Measurements from ENCODE around the gene RASIP1.

Gene RASIP1

GRCh38 chr19:48756212-48756611 is 15.8 kb upstream of the RASIP1 start:
- no peak for DNase-seq (ENCODE audit: low read depth)

GRCh38 chr19:48755787-48756186 is 15.4 kb upstream of the RASIP1 start:
- DNase-seq (ENCODE audit: low read depth), result no peak

GRCh38 chr19:48755084-48755641 is 14.8 kb upstream of the RASIP1 start, which contains the start of gene FGF21:
FGF21 (plus strand) TSS chr19:48755524; CDS start chr19:48756237, 713 bp downstream.
- DNase-seq (ENCODE audit: low read depth), result no peak

- no peak for DNase-seq (ENCODE audit: low read depth)
Observed at GRCh38 chr19:48752496-48753365, 12.3 kb upstream of the RASIP1 start, which contains the start of gene FUT1. FUT1 (minus strand) TSS chr19:48752641; CDS start chr19:48751281, 1,360 bp downstream.

DNA sequence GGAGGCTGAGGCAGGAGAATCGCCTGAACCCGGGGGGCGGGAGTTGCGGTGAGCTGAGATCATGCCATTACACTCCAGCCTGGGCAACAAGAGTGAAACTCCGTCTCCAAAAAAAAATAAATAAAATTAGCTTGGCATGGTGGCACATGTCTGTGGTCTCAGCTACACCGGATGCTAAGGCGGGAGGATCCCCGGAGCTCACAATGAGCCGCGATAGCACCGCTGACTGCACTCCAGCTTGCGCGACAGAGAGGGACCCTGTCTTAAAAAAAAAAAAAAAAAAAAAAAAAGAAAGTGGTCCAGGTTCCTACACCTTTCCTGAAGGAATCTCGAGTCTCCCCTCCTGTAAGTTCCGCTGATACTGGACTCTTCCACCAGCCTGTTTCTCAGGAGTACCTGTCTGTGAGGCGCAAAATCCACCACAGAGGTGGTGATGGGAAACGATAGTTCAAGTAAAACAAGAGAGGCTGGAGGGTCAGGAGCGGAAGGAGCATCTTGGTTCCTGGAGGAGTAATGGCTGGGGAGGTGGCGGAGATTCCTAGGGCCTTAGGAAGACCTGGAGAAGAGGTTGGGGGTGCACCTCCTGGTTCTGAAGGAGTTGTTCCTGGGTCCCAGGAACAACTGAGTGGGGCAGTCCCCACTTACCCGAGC is 11.6 kb upstream of the RASIP1 start:
- no peak for DNase-seq (ENCODE audit: low read depth)

DNA sequence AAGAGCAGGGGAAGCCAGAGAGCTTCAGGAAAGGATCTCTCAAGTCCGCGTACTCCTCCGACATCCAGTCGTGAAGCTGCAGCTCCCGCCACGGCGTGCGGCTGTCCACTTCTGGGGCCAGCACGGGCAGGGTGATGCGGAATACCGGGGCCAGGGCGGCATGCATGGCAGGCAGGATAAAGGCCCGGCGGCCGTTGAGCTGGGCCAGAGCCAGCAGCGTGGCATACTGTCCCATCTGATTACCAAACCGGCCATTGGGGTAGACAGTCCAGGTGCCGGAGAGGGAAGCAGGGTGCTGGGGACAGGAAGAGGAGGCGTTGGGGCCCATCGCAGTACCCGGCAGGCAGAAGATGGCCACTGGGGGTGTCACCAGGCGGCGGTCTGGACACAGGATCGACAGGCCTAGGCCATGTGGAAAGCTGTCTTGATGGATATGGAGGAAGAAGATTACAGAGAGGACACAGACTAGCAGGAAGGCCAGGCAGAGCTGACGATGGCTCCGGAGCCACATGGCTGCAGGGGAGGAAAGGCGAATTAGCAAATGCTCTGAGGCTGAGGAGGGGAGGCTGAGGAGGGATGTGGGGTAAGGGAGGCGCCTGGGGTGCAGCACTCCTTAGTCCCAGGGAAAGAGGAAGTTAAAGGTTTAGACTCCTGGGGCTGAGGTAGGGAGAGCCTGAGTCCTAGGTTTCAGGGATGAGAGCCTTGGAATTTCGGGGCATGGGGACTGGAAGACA is 10.5 kb upstream of the RASIP1 start:
- no peak for DNase-seq (ENCODE audit: low read depth)

DNA sequence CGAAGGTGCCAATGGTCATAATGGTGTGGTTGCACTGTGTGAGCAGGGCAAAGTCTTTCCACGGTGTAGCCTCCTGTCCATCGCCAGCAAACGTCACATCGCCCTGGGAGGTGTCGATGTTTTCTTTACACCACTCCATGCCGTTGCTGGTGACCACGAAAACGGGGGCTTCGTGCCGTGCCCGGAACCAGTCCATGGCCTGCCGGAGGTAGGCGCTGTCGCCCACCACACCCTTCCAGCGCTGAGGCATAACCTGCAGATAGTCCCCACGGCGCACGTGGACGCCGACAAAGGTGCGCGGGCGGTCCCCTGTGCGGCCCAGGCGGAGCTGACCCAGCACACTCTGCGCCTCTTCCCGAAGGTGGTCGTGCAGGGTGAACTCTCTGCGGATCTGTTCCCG is 9.9 kb upstream of the RASIP1 start:
- DNase-seq (ENCODE audit: low read depth), result no peak

GRCh38 chr19:48749571-48750198 is 9.3 kb upstream of the RASIP1 start:
- DNase-seq (ENCODE audit: low read depth), result no peak

DNA sequence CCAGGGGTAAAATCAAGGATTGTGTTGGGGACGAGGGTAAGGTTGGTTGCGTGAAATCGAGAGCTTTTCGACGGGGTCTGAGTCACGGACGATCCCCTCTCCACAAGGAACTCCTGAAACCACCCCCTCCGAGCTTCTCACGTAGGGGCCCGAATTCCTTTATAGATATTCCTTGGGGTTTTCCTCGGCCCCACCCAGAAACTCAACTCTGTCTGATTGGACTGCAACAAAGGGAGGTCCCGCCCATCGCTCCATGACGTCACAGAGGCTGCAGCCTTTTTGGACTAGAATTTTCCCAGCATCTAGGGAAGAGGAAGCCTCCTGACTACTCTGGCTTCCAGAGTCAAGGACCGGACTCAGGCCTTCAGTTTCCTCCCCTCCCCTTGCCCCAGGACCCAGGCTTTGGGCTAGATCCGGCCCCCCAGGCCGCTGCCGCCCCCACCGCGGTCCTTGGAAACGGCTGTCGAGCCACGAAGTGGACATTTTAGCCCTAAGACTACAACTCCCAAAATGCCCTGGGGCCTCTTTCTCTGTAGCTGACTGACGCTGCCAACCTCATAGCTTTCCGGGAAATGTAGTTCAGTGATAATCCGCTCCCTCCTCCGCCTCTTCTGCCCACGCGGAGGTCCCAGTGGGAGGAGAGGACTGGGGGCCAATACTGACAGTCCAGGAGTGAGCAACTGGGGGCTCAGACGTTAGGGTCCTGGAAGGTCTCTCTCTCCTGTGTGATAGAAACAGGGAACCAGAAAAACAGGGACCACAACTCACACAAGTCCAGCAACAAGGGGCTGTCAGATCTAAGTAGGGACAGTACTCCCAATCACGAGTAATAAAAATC is 6.5 kb upstream of the RASIP1 start, which contains the start of gene IZUMO1:
Gene IZUMO1, minus strand, starts transcription at position 172 of the 838 bp plus-strand sequence. CDS start 1,050 bp downstream, outside the sequence.
- DNase-seq (ENCODE audit: low read depth), result no peak

- no peak for DNase-seq (ENCODE audit: low read depth)
Observed at GRCh38 chr19:48746110-48746509, 5.7 kb upstream of the RASIP1 start.

DNA sequence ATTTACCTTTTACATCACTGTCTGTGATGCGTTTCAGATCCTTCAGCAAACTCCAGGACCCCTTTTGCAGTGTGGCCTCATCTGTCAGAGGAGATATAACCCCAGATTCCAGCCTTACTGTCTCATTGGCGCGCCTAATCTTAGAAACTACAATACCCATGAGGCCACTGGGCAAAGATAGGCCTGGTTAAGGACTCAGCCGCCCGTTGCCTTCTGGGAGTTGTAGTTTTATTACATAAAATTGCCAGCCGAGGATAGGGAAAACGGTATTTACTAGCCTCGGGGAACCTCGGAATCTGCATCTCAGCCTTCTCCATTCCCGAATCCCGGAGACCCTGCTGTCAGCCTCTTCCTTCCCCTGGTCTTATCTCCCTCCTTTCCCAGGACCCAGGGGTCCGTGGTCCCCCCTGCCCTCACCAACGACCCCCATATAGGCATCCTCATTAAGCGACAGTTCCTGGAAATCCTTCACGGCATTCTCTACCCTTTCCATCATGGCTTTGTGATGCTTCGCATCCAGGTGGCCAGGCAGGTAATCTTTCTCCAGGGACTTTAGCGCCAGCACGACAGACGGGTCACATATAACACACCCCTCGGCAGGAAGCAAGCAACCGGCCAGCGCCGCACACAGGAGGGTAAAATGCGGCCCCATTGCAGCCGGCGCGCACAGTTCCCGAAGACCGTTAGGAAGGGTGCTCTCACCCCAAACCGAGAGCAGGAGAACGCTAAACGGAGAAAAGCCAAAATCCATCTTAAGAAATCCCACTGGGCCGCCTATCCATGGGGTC is 5.0 kb upstream of the RASIP1 start:
- DNase-seq (ENCODE audit: low read depth), result peak; percentile 28

GRCh38 chr19:48742096-48742495 is 1.7 kb upstream of the RASIP1 start:
- DNase-seq (ENCODE audit: low read depth), result no peak

DNA sequence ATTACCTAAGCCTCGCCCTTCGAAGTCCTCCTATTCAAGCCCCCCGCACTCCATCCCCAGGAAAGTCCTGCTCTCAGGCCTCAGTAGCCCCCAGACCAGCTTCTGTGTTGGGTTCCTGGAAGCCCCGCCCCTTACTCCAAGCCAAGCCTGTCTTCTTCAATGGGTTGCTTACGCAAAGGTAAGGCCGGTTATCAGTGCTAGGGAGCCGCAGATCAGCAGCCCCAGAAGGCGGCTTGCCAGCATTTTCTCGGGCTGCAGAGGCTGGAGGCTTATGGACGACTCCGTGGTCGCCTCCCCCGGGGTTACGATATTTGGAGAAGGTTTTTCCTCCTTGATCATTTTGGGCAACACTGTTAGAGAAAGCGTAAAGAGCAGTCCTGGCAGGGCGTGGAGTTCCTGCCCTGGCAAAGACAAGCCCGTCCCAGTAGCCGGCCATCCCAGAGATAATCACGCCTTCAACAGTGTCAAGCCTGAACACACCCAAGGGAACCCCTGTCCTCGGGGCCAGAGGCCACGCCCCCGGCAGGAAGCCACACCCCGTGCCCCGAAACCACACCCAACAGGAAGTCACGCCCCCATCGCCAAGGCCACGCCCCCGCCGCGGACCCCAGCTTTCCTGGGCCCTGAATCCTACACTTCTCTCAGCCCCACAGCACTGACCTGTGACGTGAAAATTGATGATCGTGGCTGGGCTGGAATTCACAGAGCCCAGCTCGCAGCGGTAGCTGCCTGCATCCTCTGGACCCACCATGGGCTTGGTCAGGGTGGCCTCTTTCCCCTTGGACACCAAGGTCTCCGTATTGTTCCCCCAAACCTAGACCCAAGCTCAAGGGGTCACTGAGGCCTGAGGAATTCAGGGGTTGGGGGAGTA is 954 bp upstream of the RASIP1 start:
- no peak for DNase-seq (ENCODE audit: low read depth)

DNA sequence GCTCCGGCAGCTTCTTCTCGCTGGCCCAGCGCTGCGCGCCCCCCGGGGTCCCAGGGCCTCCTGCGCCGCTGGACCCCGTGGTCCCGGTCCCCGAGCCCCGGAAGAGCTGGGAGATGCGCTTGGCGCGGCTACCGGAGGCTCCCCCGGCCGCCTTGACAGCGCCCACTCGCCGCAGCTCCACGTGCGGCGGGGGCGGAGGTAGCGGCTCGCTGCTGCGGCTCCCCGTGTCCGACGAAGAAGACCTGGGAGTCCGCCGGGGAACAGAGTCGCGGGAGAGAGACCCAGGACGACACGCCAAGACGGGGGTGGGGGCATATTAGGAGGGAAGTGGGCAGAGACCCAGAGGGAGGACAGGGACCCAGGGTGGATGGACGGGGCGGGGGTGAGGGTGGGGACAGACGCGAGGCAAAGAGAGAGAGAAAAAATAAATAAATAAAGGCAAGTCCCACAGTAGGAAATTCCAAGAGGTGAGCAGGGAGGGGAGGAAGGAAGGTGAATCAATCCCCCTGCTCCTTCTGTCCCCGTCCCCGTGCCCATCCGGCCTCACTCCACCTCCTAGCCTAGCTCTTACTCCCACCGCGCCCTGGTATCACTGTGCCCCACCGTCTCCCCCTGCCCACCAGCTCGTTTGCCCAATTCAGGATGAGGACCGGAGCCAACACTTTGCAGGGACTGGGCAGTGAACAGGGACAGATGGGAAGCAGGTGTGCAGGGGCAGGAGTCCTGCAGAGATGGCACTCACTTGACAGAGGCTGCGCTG is 826 bp downstream of the RASIP1 start:
- DNase-seq (ENCODE audit: low read depth), result no peak

- peak; percentile 87 for DNase-seq (ENCODE audit: low read depth)
Observed at GRCh38 chr19:48738557-48739403, 1.6 kb downstream of the RASIP1 start.

DNA sequence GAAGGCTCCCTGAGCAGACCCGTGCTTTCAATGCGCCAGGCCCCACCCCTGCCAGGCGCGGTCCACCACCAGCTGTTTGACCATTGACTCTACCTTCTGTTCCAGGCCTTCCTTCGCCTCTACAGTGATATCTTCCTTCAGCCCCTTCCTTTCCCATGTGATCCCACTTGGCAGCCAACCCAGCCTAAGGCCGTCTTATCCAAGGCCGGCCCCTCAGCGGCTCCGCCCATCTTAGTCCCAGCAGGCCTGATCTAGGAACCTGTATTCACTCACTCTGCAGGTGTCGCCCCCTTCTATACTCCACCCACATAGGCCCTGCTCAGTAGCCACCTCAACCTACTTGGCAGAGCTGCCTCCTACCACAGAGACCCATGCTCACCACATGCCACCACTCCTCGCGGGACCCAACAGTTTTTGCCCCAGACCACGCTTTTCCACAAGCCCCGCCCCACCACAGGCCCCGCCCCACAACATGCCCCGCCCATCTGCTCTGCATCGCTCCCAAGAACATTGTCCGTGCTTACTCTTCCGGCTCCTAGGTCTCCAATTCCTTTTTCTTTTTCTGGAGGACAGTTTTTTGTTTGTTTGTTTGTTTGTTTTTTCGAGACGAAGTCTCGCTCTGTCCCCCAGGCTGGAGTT is 2.9 kb downstream of the RASIP1 start:
- DNase-seq (ENCODE audit: low read depth), result no peak
